ENCODE results near the gene DIS3L2. TPM values are rescaled to one million over a fixed set of nuclear protein-coding genes. Genes with fewer than 3 reads are reported as not detected.

DIS3L2 gene
- total RNA-seq, 6 donors from 2014 or later = 31.2 to 98.5 (median 50.3) TPM

DNA sequence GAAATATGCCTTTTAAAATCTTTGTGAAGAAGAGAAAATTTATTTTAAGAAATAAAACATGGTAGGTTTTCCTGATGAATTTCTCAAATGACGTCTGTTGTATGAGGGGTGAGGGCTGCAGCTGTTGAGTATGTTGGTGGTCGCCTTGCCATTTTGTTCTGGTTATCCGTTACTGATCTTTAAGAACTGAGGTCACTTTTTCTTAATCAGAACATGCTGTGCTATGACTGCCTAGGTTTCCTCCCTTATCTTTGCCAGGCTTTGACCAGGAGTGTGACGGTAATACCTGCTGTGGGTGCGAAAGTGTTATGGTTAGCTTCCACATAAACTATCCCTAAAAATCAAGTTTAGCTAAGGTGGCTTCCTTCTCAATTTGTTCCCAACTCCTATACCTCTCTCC is 176.9 kb downstream of the DIS3L2 start:
- no peaks in the 10 kb centered on the region for H3K9me3 ChIP-seq
- H3K36me3 ChIP-seq = no peaks in the 10 kb centered on the region
- 92 to 95% methylated on average over 5 of the region's 5 CpGs for WGBS, 2 donors
- ATAC-seq (ENCODE audit: low FRiP score in 2 of 2) (no peak), DNase-seq (no peak)
- H3K4me1 ChIP-seq = no peaks in the 10 kb centered on the region
- H3K4me3 ChIP-seq = no peak overlapping the region
- H3K27me3 ChIP-seq = no peaks in the 10 kb centered on the region
- H3K27ac ChIP-seq = no peak overlapping the region
- TF ChIP-seq, protein P1, sequence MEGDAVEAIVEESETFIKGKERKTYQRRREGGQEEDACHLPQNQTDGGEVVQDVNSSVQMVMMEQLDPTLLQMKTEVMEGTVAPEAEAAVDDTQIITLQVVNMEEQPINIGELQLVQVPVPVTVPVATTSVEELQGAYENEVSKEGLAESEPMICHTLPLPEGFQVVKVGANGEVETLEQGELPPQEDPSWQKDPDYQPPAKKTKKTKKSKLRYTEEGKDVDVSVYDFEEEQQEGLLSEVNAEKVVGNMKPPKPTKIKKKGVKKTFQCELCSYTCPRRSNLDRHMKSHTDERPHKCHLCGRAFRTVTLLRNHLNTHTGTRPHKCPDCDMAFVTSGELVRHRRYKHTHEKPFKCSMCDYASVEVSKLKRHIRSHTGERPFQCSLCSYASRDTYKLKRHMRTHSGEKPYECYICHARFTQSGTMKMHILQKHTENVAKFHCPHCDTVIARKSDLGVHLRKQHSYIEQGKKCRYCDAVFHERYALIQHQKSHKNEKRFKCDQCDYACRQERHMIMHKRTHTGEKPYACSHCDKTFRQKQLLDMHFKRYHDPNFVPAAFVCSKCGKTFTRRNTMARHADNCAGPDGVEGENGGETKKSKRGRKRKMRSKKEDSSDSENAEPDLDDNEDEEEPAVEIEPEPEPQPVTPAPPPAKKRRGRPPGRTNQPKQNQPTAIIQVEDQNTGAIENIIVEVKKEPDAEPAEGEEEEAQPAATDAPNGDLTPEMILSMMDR (IDR thresholded peaks at IDR 0.05) = no peak
- TF ChIP-seq POLR2A (IDR thresholded peaks at IDR 0.05) (no peak), POLR2AphosphoS5 (IDR thresholded peaks at IDR 0.05) (no peak), EP300 (IDR thresholded peaks at IDR 0.05) (no peak)

DNA sequence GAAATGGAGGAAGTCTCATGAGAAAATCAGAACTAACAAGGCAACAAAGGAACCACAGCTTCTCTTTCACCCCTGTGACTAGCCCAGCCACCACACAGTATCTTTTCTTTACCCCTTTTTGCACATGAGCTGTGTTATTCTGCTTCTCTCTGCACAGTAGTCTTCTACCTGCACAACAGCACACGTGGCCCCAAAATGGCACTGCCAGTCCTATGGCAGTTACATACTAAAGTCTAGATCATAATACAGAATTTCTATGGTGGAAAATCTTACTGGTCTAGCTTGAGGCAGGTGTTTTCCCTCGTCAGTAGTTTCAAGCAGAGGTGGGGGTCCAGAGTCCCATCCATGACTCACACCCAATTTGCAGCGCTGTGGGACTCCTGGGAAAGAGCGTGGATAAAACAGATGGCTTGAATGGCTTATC is 177.7 kb downstream of the DIS3L2 start:
- Histone ChIP-seq H3K9me3 (no peaks in the 10 kb centered on the region), H3K4me3 (no peak overlapping the region), H3K27me3 (no peaks in the 10 kb centered on the region), H3K36me3 (no peaks in the 10 kb centered on the region), H3K4me1 (no peaks in the 10 kb centered on the region), H3K27ac (no peak overlapping the region)
- no peak for DNase-seq
- 95 to 97% methylated on average over 4 of the region's 4 CpGs for WGBS, 2 donors
- ATAC-seq (ENCODE audit: low FRiP score in 2 of 2) = no peak
- TF ChIP-seq EP300 (IDR thresholded peaks at IDR 0.05) = no peak
- TF ChIP-seq, protein P1 (IDR thresholded peaks at IDR 0.05) = no peak
- no peak for TF ChIP-seq POLR2AphosphoS5 (IDR thresholded peaks at IDR 0.05)
- TF ChIP-seq POLR2A (IDR thresholded peaks at IDR 0.05) = no peak

DNA sequence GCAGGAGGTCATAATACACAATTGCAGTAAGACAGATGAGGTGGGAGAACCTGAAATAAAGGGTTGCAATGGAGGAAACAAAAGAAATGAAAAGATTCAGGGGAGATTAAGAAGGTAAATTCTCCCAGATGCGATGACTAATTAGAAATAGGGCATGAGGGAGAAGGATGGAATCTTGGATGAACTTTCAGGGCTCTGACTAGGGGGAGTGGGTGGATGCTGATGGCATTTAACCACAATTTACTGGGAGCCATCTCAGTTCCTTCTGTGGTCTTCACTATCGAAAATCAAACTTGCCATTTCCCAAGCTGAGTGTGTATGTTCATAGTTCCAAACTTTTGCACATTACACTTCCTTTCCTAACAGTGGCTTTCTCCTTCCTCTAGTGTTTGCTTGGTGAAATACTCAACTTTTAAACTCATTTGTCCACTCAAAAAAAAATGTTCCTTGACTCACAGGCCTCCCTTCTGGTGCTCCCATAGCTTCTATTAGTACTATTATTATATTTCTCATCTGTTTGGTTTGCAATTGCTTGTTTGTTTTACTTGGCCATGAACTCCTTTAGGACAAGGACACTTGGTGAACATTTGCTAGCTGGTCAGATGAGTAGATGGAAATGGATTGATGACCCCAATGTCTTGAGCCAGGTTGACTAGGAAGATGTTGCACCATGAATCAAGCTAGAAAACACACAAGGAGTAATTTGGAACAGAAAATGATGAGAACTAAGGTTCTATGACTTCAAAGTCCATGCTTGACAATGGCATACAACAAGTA is 178.5 kb downstream of the DIS3L2 start:
- Histone ChIP-seq H3K27me3 (no peaks in the 10 kb centered on the region), H3K9me3 (no peaks in the 10 kb centered on the region), H3K36me3 (no peaks in the 10 kb centered on the region), H3K4me1 (no peaks in the 10 kb centered on the region), H3K4me3 (no peak overlapping the region), H3K27ac (no peak overlapping the region)
- no peak for DNase-seq
- WGBS, 2 donors = 79 to 96% methylated on average over 2 of the region's 2 CpGs
- no peak for ATAC-seq (ENCODE audit: low FRiP score in 2 of 2)
- no peak for TF ChIP-seq EP300 (IDR thresholded peaks at IDR 0.05)
- TF ChIP-seq POLR2AphosphoS5 (IDR thresholded peaks at IDR 0.05) = no peak
- TF ChIP-seq POLR2A (IDR thresholded peaks at IDR 0.05) = no peak
- TF ChIP-seq, protein P1 (IDR thresholded peaks at IDR 0.05) = no peak

DNA sequence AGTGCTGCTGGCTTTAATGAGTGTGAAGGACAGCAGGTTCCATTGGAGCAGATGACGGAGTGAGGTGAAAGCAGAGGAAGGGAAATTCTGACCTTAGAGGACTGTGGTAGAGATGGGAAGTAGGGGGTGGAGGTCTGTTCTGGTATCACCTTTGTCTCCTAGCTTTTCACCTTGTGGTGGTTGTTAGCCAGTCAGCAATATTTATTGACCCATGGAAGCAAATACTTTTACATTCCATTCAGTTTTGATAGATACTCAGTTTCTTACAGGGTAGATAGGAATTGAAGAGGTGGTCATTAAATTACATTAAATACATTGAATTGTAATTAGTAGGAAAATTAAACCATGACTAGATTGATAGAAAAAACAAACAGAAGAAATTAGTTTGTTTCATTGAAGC is 180.1 kb downstream of the DIS3L2 start:
- Histone ChIP-seq H3K9me3 (no peaks in the 10 kb centered on the region), H3K27me3 (no peaks in the 10 kb centered on the region), H3K27ac (no peak overlapping the region), H3K4me1 (no peaks in the 10 kb centered on the region), H3K36me3 (no peaks in the 10 kb centered on the region), H3K4me3 (no peak overlapping the region)
- ATAC-seq (ENCODE audit: low FRiP score in 2 of 2) (no peak), DNase-seq (no peak)
- TF ChIP-seq, protein P1 (IDR thresholded peaks at IDR 0.05) = no peak
- TF ChIP-seq POLR2A (IDR thresholded peaks at IDR 0.05) = no peak
- no peak for TF ChIP-seq EP300 (IDR thresholded peaks at IDR 0.05)
- TF ChIP-seq POLR2AphosphoS5 (IDR thresholded peaks at IDR 0.05) = no peak
- 86 to 100% methylated on average over 1 of the region's 1 CpG for WGBS, 2 donors

DNA sequence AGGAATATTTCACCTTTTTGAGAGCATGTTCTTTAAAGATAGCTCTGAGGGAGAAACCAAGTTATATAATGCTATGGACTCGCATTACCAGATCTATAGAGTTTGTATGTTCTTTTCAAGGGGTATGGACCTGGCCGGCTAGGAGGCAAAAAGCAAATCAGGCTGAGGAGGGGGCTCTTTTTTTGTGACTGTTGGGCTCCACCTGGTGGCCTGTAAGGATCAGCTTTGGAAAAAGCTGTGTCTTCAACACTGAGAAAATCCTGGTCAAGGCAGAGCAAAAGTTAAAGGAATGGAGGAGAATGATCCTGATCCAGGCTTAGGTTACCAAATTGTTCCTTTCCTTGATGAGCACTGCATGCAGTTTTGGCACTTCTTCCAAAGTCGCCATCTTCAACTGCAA is 180.5 kb downstream of the DIS3L2 start:
- no peak overlapping the region for H3K4me3 ChIP-seq
- no peaks in the 10 kb centered on the region for H3K4me1 ChIP-seq
- TF ChIP-seq, protein P1 (IDR thresholded peaks at IDR 0.05) = peak in 5 of 6 experiments; percentile 11 to 55 (median 44)
- no peak for TF ChIP-seq POLR2A (IDR thresholded peaks at IDR 0.05)
- H3K27me3 ChIP-seq = no peaks in the 10 kb centered on the region
- no peaks in the 10 kb centered on the region for H3K36me3 ChIP-seq
- DNase-seq = no peak
- no peak overlapping the region for H3K27ac ChIP-seq
- ATAC-seq (ENCODE audit: low FRiP score in 2 of 2) = peak in 1 of 2 donors; percentile 46
- WGBS, 2 donors = 45 to 54% methylated on average over 3 of the region's 3 CpGs
- H3K9me3 ChIP-seq = no peaks in the 10 kb centered on the region
